HL-60 (cell line): ENCODE results near the gene GALNT13.

Experiments used
- DNase-seq, 2 experiments: peaks; one replicate each; pipeline ENCODE4 v3.0.0-alpha.2; 2010 to 2020; ENCODE audit warnings: low read depth in 1 of 2, low spot score in 1 of 2
- H3K27ac ChIP-seq: fragments of 250-450 bp; sonication (Bioruptor Pico); replicated peaks from 2 replicates; pipeline ENCODE4 v1.5.1; 2020; ENCODE audit warnings: mild to moderate bottlenecking, moderate library complexity
- H3K27me3 ChIP-seq: fragments of 250-450 bp; sonication (Bioruptor Pico); 2 replicates; pipeline ENCODE4 v1.5.1; 2021; ENCODE audit warnings: mild to moderate bottlenecking, moderate library complexity; ENCODE audit not compliant: insufficient read depth, poor library complexity, severe bottlenecking
- H3K4me3 ChIP-seq: replicated peaks from 2 replicates; pipeline ENCODE4 v1.5.1; 2011; ENCODE audit warnings: mild to moderate bottlenecking, control low read depth, low read length; ENCODE audit not compliant: insufficient read depth
- CTCF ChIP-seq: IDR thresholded peaks from one replicate; pipeline ENCODE4 v1.5.1; 2011; ENCODE audit warnings: low read length, control low read depth, inconsistent platforms; ENCODE audit not compliant: insufficient read depth
- GABPA ChIP-seq: IDR thresholded peaks from 2 replicates; pipeline ENCODE4 v1.6.1; 2012; ENCODE audit warnings: low read depth
- POLR2AphosphoS5 ChIP-seq: IDR thresholded peaks from 2 replicates; pipeline ENCODE4 v1.6.1; 2012; ENCODE audit warnings: low read depth
- REST ChIP-seq: IDR thresholded peaks from 2 replicates; pipeline ENCODE4 v1.6.1; 2012; ENCODE audit warnings: low read depth; ENCODE audit not compliant: insufficient replicate concordance
- SPI1 ChIP-seq: IDR thresholded peaks from 2 replicates; pipeline ENCODE4 v1.6.1; 2012; ENCODE audit warnings: low read depth, mild to moderate bottlenecking, borderline replicate concordance

Gene GALNT13

GRCh38 chr2:154433010-154433409 is 561.3 kb downstream of the GALNT13 start:
- H3K27me3 ChIP-seq, result no peaks in the 10 kb centered on the region
- no peak overlapping the region for H3K27ac ChIP-seq
- no peak for TF ChIP-seq POLR2AphosphoS5
- TF ChIP-seq SPI1, result no peak
- no peak for DNase-seq
- no peak overlapping the region for H3K4me3 ChIP-seq

GRCh38 chr2:154437104-154437503 is 565.4 kb downstream of the GALNT13 start:
- no peak overlapping the region for H3K4me3 ChIP-seq
- no peak overlapping the region for H3K27ac ChIP-seq
- no peaks in the 10 kb centered on the region for H3K27me3 ChIP-seq
- no peak for TF ChIP-seq GABPA
- no peak for TF ChIP-seq REST
- no peak for TF ChIP-seq POLR2AphosphoS5
- TF ChIP-seq CTCF, result no peak
- no peak for TF ChIP-seq SPI1
- no peak for DNase-seq

- no peaks in the 10 kb centered on the region for H3K27me3 ChIP-seq
- TF ChIP-seq REST (no peak), POLR2AphosphoS5 (no peak), GABPA (no peak), CTCF (no peak), SPI1 (no peak)
- H3K27ac ChIP-seq, result no peak overlapping the region
- DNase-seq, result no peak
- no peak overlapping the region for H3K4me3 ChIP-seq
Observed at GRCh38 chr2:154439156-154439555, 567.4 kb downstream of the GALNT13 start.

- Histone ChIP-seq H3K27me3 (no peaks in the 10 kb centered on the region), H3K27ac (no peak overlapping the region), H3K4me3 (no peak overlapping the region)
- no peak for DNase-seq
- TF ChIP-seq POLR2AphosphoS5 (no peak), CTCF (no peak), SPI1 (no peak), REST (no peak), GABPA (no peak)
Observed at GRCh38 chr2:154443919-154444318, 572.2 kb downstream of the GALNT13 start.
